H1 (cell line): ENCODE results near the gene OPALIN. TPM values are rescaled to one million over a fixed set of nuclear protein-coding genes. Genes with fewer than 3 reads are reported as not detected.

Source experiments
- CTCF ChIA-PET: fragments of 300-600 bp; sonication (Branson Sonifier 250); formaldehyde crosslinking; loops from one replicate; lab custom pipeline; 2021; ENCODE audit not compliant: partially characterized antibody; lab: Charles Lee
- POLR2A ChIA-PET: fragments of 300-600 bp; sonication (Branson Sonifier 250); formaldehyde crosslinking; loops from one replicate; lab custom pipeline; 2021; ENCODE audit warnings: inconsistent platforms; ENCODE audit not compliant: partially characterized antibody; lab: Charles Lee
- DNase-seq, 2 experiments: peaks; one replicate each; pipeline versions ENCODE4 v3.0.0 to v3.0.0-alpha.2; 2010 to 2022; ENCODE audit warnings: low spot score in 2 of 2, low read depth in 1 of 2, mixed read lengths in 1 of 2
- FAIRE-seq: peaks from 2 replicates; lab custom pipeline; 2011; peaks lifted over from hg19 to GRCh38; lab: Jason Lieb, UNC
- H2AFZ ChIP-seq: 2 replicates; pipeline ENCODE4 v1.8.1; 2012; ENCODE audit warnings: low read length, inconsistent platforms
- H2AK5ac ChIP-seq: 2 replicates; pipeline ENCODE4 v1.6.1; 2013; ENCODE audit warnings: low read depth, low read length
- H2BK120ac ChIP-seq: replicated peaks from 2 replicates; pipeline ENCODE3; 2013; ENCODE audit warnings: low read depth, low read length, inconsistent platforms
- H2BK12ac ChIP-seq: 2 replicates; pipeline ENCODE4 v1.6.1; 2013; ENCODE audit warnings: low read depth, low read length
- H2BK15ac ChIP-seq: 2 replicates; pipeline ENCODE4 v1.6.1; 2013; ENCODE audit warnings: low read length
- H2BK20ac ChIP-seq: 2 replicates; pipeline ENCODE4 v1.6.1; 2013; ENCODE audit warnings: low read length
- H2BK5ac ChIP-seq: 2 replicates; pipeline ENCODE4 v1.6.1; 2013; ENCODE audit warnings: low read depth, low read length
- H3K14ac ChIP-seq: 2 replicates; pipeline ENCODE4 v1.6.1; 2013; ENCODE audit warnings: inconsistent platforms; ENCODE audit not compliant: insufficient read length
- H3K18ac ChIP-seq: 2 replicates; pipeline ENCODE4 v1.6.1; 2013; ENCODE audit warnings: low read length; ENCODE audit errors: extremely low read depth
- H3K23ac ChIP-seq: 2 replicates; pipeline ENCODE4 v1.6.1; 2013; ENCODE audit warnings: inconsistent platforms; ENCODE audit not compliant: insufficient read length
- H3K23me2 ChIP-seq: 2 replicates; pipeline ENCODE4 v1.6.1; 2013; ENCODE audit warnings: low read depth, low read length
- H3K27ac ChIP-seq: 2 replicates; pipeline ENCODE4 v1.6.1; 2011; ENCODE audit warnings: low read depth, low read length, inconsistent platforms
- H3K27me3 ChIP-seq, 4 experiments: replicated peaks in 1 of 4; 1 replicate in 1 of 4; 2 replicates in 3 of 4; pipeline versions ENCODE4 v1.6.1 to v1.8.1; 2011 to 2013; ENCODE audit warnings: low read length in 3 of 4, mild to moderate bottlenecking in 3 of 4, inconsistent platforms in 2 of 4, mixed read lengths in 2 of 4, moderate library complexity in 1 of 4; ENCODE audit not compliant: control insufficient read depth in 3 of 4, insufficient read depth in 3 of 4; ENCODE audit errors: extremely low read depth in 1 of 4
- H3K36me3 ChIP-seq, 4 experiments: 2 replicates each; pipeline versions ENCODE4 v1.6.1 to v1.8.1; 2011 to 2013; ENCODE audit warnings: mild to moderate bottlenecking in 4 of 4, low read length in 3 of 4, moderate library complexity in 2 of 4, control low read depth in 1 of 4, inconsistent platforms in 1 of 4; ENCODE audit not compliant: insufficient read depth in 4 of 4, control insufficient read depth in 2 of 4
- H3K4ac ChIP-seq: replicated peaks from 2 replicates; pipeline ENCODE3; 2013; ENCODE audit warnings: low read length, low read depth, mixed read lengths, inconsistent platforms; ENCODE audit not compliant: insufficient read length
- H3K4me1 ChIP-seq, 4 experiments: replicated peaks in 1 of 4; 1 replicate in 1 of 4; 2 replicates in 3 of 4; pipeline versions ENCODE4 v1.6.1 to v1.8.1; 2011 to 2013; ENCODE audit warnings: low read length in 3 of 4, inconsistent platforms in 2 of 4, mixed read lengths in 1 of 4; ENCODE audit not compliant: insufficient read depth in 4 of 4, control insufficient read depth in 3 of 4
- H3K4me2 ChIP-seq, 2 experiments: 2 replicates each; pipeline versions ENCODE4 v1.6.1 to v1.8.1; 2011 to 2013; ENCODE audit warnings: low read depth in 2 of 2, low read length in 2 of 2, control low read depth in 1 of 2, inconsistent platforms in 1 of 2, mild to moderate bottlenecking in 1 of 2; ENCODE audit not compliant: insufficient read depth in 1 of 2
- H3K4me3 ChIP-seq, 4 experiments: fragments of 200-600, 300-600 bp in 1 of 4; sonication (generic), shearing (Covaris generic), sonication (Bioruptor Twin) in 1 of 4; 2 replicates each; pipeline versions ENCODE4 v1.5.1 to v1.8.1; 2011 to 2016; ENCODE audit warnings: low read length in 4 of 4, low read depth in 3 of 4, control low read depth in 2 of 4, inconsistent platforms in 2 of 4, mild to moderate bottlenecking in 2 of 4, mixed read lengths in 1 of 4, moderate library complexity in 1 of 4; ENCODE audit not compliant: insufficient read depth in 2 of 4; ENCODE audit errors: extremely low read depth in 1 of 4
- H3K56ac ChIP-seq: replicated peaks from 2 replicates; pipeline ENCODE3; 2013; ENCODE audit warnings: low read depth, mild to moderate bottlenecking, mixed read lengths, low read length, inconsistent platforms; ENCODE audit not compliant: insufficient read length
- H3K79me1 ChIP-seq: 2 replicates; pipeline ENCODE4 v1.6.1; 2013; ENCODE audit warnings: low read depth, low read length, control low read depth
- H3K79me2 ChIP-seq, 2 experiments: 2 replicates each; pipeline versions ENCODE4 v1.6.1 to v1.8.1; 2012 to 2013; ENCODE audit warnings: low read length in 2 of 2, mild to moderate bottlenecking in 2 of 2, inconsistent platforms in 1 of 2; ENCODE audit not compliant: insufficient read depth in 2 of 2, control insufficient read depth in 1 of 2
- H3K9ac ChIP-seq, 4 experiments: replicated peaks in 1 of 4; 1 replicate in 1 of 4; 2 replicates in 3 of 4; pipeline versions ENCODE4 v1.6.1 to v1.8.1; 2011 to 2013; ENCODE audit warnings: low read depth in 3 of 4, low read length in 3 of 4, control low read depth in 2 of 4, mild to moderate bottlenecking in 2 of 4, moderate library complexity in 2 of 4, inconsistent platforms in 1 of 4; ENCODE audit errors: extremely low read depth in 1 of 4
- H3K9me3 ChIP-seq, 2 experiments: 2 replicates each; pipeline versions ENCODE4 v1.6.1 to v1.8.1; 2012 to 2013; ENCODE audit warnings: mild to moderate bottlenecking in 2 of 2, moderate library complexity in 2 of 2, control low read depth in 1 of 2, inconsistent platforms in 1 of 2, low read depth in 1 of 2, low read length in 1 of 2, mixed read lengths in 1 of 2; ENCODE audit not compliant: insufficient read depth in 2 of 2
- H4K20me1 ChIP-seq, 2 experiments: replicated peaks in 1 of 2; 2 replicates each; pipeline versions ENCODE3 to v1.8.1; 2011 to 2013; ENCODE audit warnings: inconsistent platforms in 2 of 2, low read length in 2 of 2, mild to moderate bottlenecking in 1 of 2; ENCODE audit not compliant: insufficient read depth in 2 of 2, control insufficient read depth in 1 of 2
- H4K5ac ChIP-seq: 2 replicates; pipeline ENCODE4 v1.6.1; 2013; ENCODE audit warnings: low read length, low read depth, mixed read lengths, inconsistent platforms; ENCODE audit not compliant: insufficient read length
- H4K8ac ChIP-seq: 2 replicates; pipeline ENCODE4 v1.8.0; 2013; ENCODE audit warnings: mild to moderate bottlenecking, moderate library complexity, low read length, inconsistent platforms; ENCODE audit not compliant: insufficient read depth; ENCODE audit errors: extremely low read depth
- H4K91ac ChIP-seq: replicated peaks from 2 replicates; pipeline ENCODE3; 2013; ENCODE audit warnings: low read length, mixed read lengths, inconsistent platforms; ENCODE audit not compliant: insufficient read length
- ATF3 ChIP-seq: IDR thresholded peaks from 2 replicates; pipeline ENCODE4 v1.6.1; 2011; ENCODE audit warnings: low read depth, mild to moderate bottlenecking, low read length; ENCODE audit not compliant: insufficient read depth
- BRCA1 ChIP-seq: IDR thresholded peaks from 2 replicates; pipeline ENCODE4 v1.6.1; 2012; ENCODE audit warnings: low read depth, low read length, improper control_type of control experiment
- HDAC2 ChIP-seq, 2 experiments: fragments of 300-600 bp in 1 of 2; sonication (generic) in 1 of 2; IDR thresholded peaks; 2 replicates each; pipeline ENCODE4 v1.6.1; 2011 to 2012; ENCODE audit warnings: low read depth in 2 of 2, low read length in 2 of 2, mild to moderate bottlenecking in 2 of 2, moderate library complexity in 2 of 2, borderline replicate concordance in 1 of 2, inconsistent platforms in 1 of 2
- JUN ChIP-seq: IDR thresholded peaks from 2 replicates; pipeline ENCODE4 v1.6.1; 2011; ENCODE audit warnings: low read depth, mild to moderate bottlenecking, improper control_type of control experiment, low read length
- KDM5A ChIP-seq: fragments of 200-600 bp; IDR thresholded peaks from 2 replicates; pipeline ENCODE4 v1.7.1; 2012; ENCODE audit warnings: mild to moderate bottlenecking, low read length, inconsistent platforms, mixed read lengths
- NANOG ChIP-seq: IDR thresholded peaks from 2 replicates; pipeline ENCODE4 v1.6.1; 2011; ENCODE audit warnings: low read length, low read depth, mild to moderate bottlenecking, inconsistent platforms; ENCODE audit not compliant: insufficient read depth, poor library complexity, severe bottlenecking
- RFX5 ChIP-seq: IDR thresholded peaks from 2 replicates; pipeline ENCODE4 v1.6.1; 2011; ENCODE audit warnings: low read depth, low read length, improper control_type of control experiment, borderline replicate concordance
- RXRA ChIP-seq: IDR thresholded peaks from 2 replicates; pipeline ENCODE4 v1.6.1; 2011; ENCODE audit warnings: low read depth, mild to moderate bottlenecking, low read length, moderate library complexity; ENCODE audit not compliant: insufficient read depth
- TAF1 ChIP-seq: IDR thresholded peaks from 2 replicates; pipeline ENCODE4 v1.6.1; 2011; ENCODE audit warnings: mild to moderate bottlenecking, low read depth, low read length
- TBP ChIP-seq: IDR thresholded peaks from 2 replicates; pipeline ENCODE4 v1.6.1; 2011; ENCODE audit warnings: low read depth, low read length, improper control_type of control experiment
- WGBS, 2 experiments: shearing (Covaris generic) in 1 of 2; methylation state at CpG; one replicate each; pipeline versions ENCODE4 v1.1.6 to v1.1.7; 2013 to 2015; ENCODE audit warnings: low lambda C conversion rate in 2 of 2, mixed read lengths in 2 of 2, inconsistent platforms in 1 of 2, low coverage in 1 of 2, missing lambda C conversion rate in 1 of 2; ENCODE audit not compliant: insufficient replicate concordance in 2 of 2, insufficient coverage in 1 of 2, insufficient read length in 1 of 2; ENCODE audit errors: extremely low coverage in 1 of 2, missing lambda C conversion rate in 1 of 2; 5-methylcytosine and 5-hydroxymethylcytosine counted together
- polyA plus RNA-seq, 7 experiments: library from polyadenylated mRNA; depleted of rRNA in 3 of 7; stranded (reverse) in 5 of 7; unstranded in 2 of 7; fragments of >200 nt in 5 of 7; fragments of 200-250 nt in 2 of 7; gene quantifications; 1 replicate in 5 of 7; 2 replicates in 1 of 7; 4 replicates in 1 of 7; pipeline versions ENCODE4 v1.2.1 to v1.2.3, GENCODE V29; 2011 to 2013; ENCODE audit warnings: missing spikeins in 2 of 7, mixed read lengths in 2 of 7
- total RNA-seq: library from RNA; stranded (reverse); fragmentation: NEBNext Ultra II Directional; extraction: Animal tissue kit (Norgen Biotek cat#: 25700); gene quantifications from 2 replicates; pipeline ENCODE4 v1.2.1, GENCODE V29; 2021

OPALIN gene
- total and polyA plus RNA-seq, 2 of the 8 experiments (the other 6 are each of a cell fraction or from before 2014, with no cell fraction given) = 0.03 TPM; not detected in 1

GRCh38 chr10:96408201-96408600 is 49.4 kb upstream of the OPALIN start:
- H3K9ac ChIP-seq = no peak overlapping the region

More at GRCh38 chr10:96408201-96408600, 49.4 kb upstream of the OPALIN start:
- Histone ChIP-seq H3K4me3 (no peak overlapping the region), H3K4ac (no peak overlapping the region), H3K23me2 (no peaks in the 10 kb centered on the region; the same call in 1 of the 2 replicates), H2BK20ac (no peak overlapping the region), H3K4me1 (no peaks in the 10 kb centered on the region; a peak in 1 of 7 replicates), H4K91ac (no peak overlapping the region), H3K23ac (no peak overlapping the region), H3K79me2 (no peaks in the 10 kb centered on the region)
- DNase-seq = no peak
- POLR2A ChIA-PET = no interaction called here
- FAIRE-seq = no peak
- TF ChIP-seq RXRA (no peak), RFX5 (no peak), JUN (no peak), BRCA1 (no peak), NANOG (no peak), TAF1 (no peak), ATF3 (no peak), HDAC2 (IDR thresholded peaks at IDR 0.05; ENCODE audit: borderline replicate concordance in 1 of 2, low read depth in 2 of 2, low read length in 2 of 2) (no peak), KDM5A (no peak), TBP (no peak)
- TF ChIP-seq, all 59 proteins: peak for 0
- Histone ChIP-seq H4K5ac (no peak overlapping the region), H2BK5ac (no peak overlapping the region), H4K20me1 (no peaks in the 10 kb centered on the region), H2AK5ac (no peak overlapping the region), H3K9me3 (no peaks in the 10 kb centered on the region), H2AFZ (no peak overlapping the region), H2BK15ac (no peak overlapping the region), H3K27ac (no peak overlapping the region), H3K18ac (no peak overlapping the region), H3K79me1 (no peaks in the 10 kb centered on the region), H2BK12ac (no peak overlapping the region), H2BK120ac (no peak overlapping the region), H3K4me2 (no peak overlapping the region), H4K8ac (no peak overlapping the region), H3K14ac (no peak overlapping the region), H3K27me3 (no peaks in the 10 kb centered on the region), H3K56ac (no peak overlapping the region), H3K36me3 (no peaks in the 10 kb centered on the region)
- 84% methylated on average over 1 of the region's 1 CpG; no CpG with 5 or more reads in 1 of the 2 experiments for WGBS, 2 experiments
- CTCF ChIA-PET = interaction anchor here (0.8 to 1.3 kb wide), 3 partner anchors 10 to 62 kb away, joined by 3 to 5 read pairs (median 4); no protein-coding TSS in a partner anchor
